Aorta (tissue), 5 donors: Measurements from ENCODE around the gene PDGFB. TPM values are rescaled to one million over a fixed set of nuclear protein-coding genes. Genes with fewer than 3 reads are reported as not detected.

Source experiments
- ATAC-seq: fragments of 200-7000 bp; cut with Tn5 transposase; one replicate; pipeline ENCODE4 v1.9.1; 2022; ENCODE audit warnings: moderate library complexity; ENCODE audit not compliant: low FRiP score
- DNase-seq, 2 donors: peaks; one replicate each; pipeline ENCODE4 v3.0.0-alpha.2; 2020
- H3K27ac ChIP-seq, 2 donors: one replicate each; pipeline ENCODE4 v1.5.1; 2013; ENCODE audit warnings: low read length in 2 of 2, mild to moderate bottlenecking in 2 of 2, moderate library complexity in 2 of 2, control low read depth in 1 of 2, inconsistent platforms in 1 of 2, low read depth in 1 of 2
- H3K27me3 ChIP-seq, 2 donors: one replicate each; pipeline ENCODE4 v1.6.1; 2013; ENCODE audit warnings: control low read depth in 1 of 2, low read length in 1 of 2, mild to moderate bottlenecking in 1 of 2, moderate library complexity in 1 of 2; ENCODE audit not compliant: insufficient read depth in 2 of 2, control insufficient read depth in 1 of 2
- H3K36me3 ChIP-seq, 2 donors: one replicate each; pipeline ENCODE4 v1.6.1; 2013; ENCODE audit warnings: control low read depth in 1 of 2, low read length in 1 of 2, mild to moderate bottlenecking in 1 of 2; ENCODE audit not compliant: insufficient read depth in 2 of 2, control insufficient read depth in 1 of 2
- H3K4me1 ChIP-seq, 2 donors: one replicate each; pipeline ENCODE4 v1.6.1; 2013; ENCODE audit warnings: low read length in 2 of 2, control low read depth in 1 of 2, mild to moderate bottlenecking in 1 of 2, moderate library complexity in 1 of 2; ENCODE audit not compliant: insufficient read depth in 2 of 2, control insufficient read depth in 1 of 2
- H3K4me3 ChIP-seq, 2 donors: one replicate each; pipeline ENCODE4 v1.5.1; 2013; ENCODE audit warnings: low read length in 2 of 2, control low read depth in 1 of 2, mild to moderate bottlenecking in 1 of 2
- H3K9me3 ChIP-seq: one replicate; pipeline ENCODE4 v1.6.1; 2013; ENCODE audit warnings: mild to moderate bottlenecking, low read length; ENCODE audit not compliant: control insufficient read depth
- WGBS, 2 donors: extraction: QIAGEN DNeasy Blood & Tissue Kit; methylation state at CpG; one replicate each; pipeline ENCODE4 v1.1.7; 2013; 5-methylcytosine and 5-hydroxymethylcytosine counted together
- intact Hi-C, 2 donors: fragments of 100-400 bp; cut with DNase I; formaldehyde crosslinking; loops; one replicate each; pipeline versions ENCODE4 v1.14.2 to v1.15.0; 2022
- polyA plus RNA-seq, 2 donors: library from polyadenylated mRNA; stranded (reverse); fragments of 200-250 nt; gene quantifications; one replicate each; pipeline ENCODE4 v1.2.3, GENCODE V29; 2013
- total RNA-seq, 2 donors: library from RNA; stranded (reverse); fragmentation: NEBNext Ultra II Directional; extraction: Animal tissue kit (Norgen Biotek cat#: 25700); gene quantifications; one replicate each; pipeline ENCODE4 v1.2.1, GENCODE V29; 2021
- donor health status: healthy with polysubstance abuse.
- donor health status: Bipolar disorder and iron deficiency.
- donor health status: DM: no; HTN: no; CAD: no.
- donor health status: DM: no; HTN: no; CAD: no.
- donor health status: DM: yes; HTN: yes; CAD: no.

Gene PDGFB
- total and polyA plus RNA-seq, 4 donors: 0.97 to 20.7 (median 4.3) TPM

- Histone ChIP-seq H3K9me3 (no peaks in the 10 kb centered on the region), H3K27ac (no peak overlapping the region), H3K27me3 (no peaks in the 10 kb centered on the region), H3K4me1 (peaks cover 2 to 7% of the 10 kb centered on the region in 2 donors), H3K4me3 (no peak overlapping the region), H3K36me3 (no peaks in the 10 kb centered on the region)
- WGBS, 2 donors: 74 to 76% methylated on average over 22 of the region's 22 CpGs
- ATAC-seq (no peak), DNase-seq (no peak)
- intact Hi-C loops: loop anchor here in 1 of 2 donors (5.0 kb wide), 1 partner anchor 40 kb away; no protein-coding TSS in a partner anchor
Measured at GRCh38 chr22:39251762-39252460, 7.1 kb upstream of the PDGFB start.

- Histone ChIP-seq H3K4me3 (no peak overlapping the region), H3K36me3 (no peaks in the 10 kb centered on the region), H3K4me1 (peaks cover 2 to 7% of the 10 kb centered on the region in 2 donors), H3K27ac (no peak overlapping the region), H3K9me3 (no peaks in the 10 kb centered on the region), H3K27me3 (no peaks in the 10 kb centered on the region)
- 94 to 96% methylated on average over 5 of the region's 5 CpGs for WGBS, 2 donors
- ATAC-seq: no peak
- intact Hi-C loops: loop anchor here in 1 of 2 donors (5.0 kb wide), 1 partner anchor 41 kb away; no protein-coding TSS in a partner anchor
- no peak for DNase-seq
Measured at GRCh38 chr22:39250838-39251237, 6.1 kb upstream of the PDGFB start.

- no peaks in the 10 kb centered on the region for H3K36me3 ChIP-seq
- intact Hi-C loops: loop anchor here in 1 of 2 donors (5.0 kb wide), 1 partner anchor 42 kb away; no protein-coding TSS in a partner anchor
- ATAC-seq: no peak
- H3K27ac ChIP-seq: no peak overlapping the region
- no peak for DNase-seq
- H3K4me3 ChIP-seq: no peak overlapping the region
- no peaks in the 10 kb centered on the region for H3K9me3 ChIP-seq
- WGBS, 2 donors: 68 to 76% methylated on average over 8 of the region's 8 CpGs
- H3K27me3 ChIP-seq: no peaks in the 10 kb centered on the region
- peaks cover 2 to 7% of the 10 kb centered on the region in 2 donors for H3K4me1 ChIP-seq
Measured at GRCh38 chr22:39250131-39250530, 5.3 kb upstream of the PDGFB start.

- WGBS, 2 donors: 89 to 90% methylated on average over 12 of the region's 12 CpGs
- DNase-seq: no peak
- ATAC-seq: no peak
- Histone ChIP-seq H3K4me1 (peaks cover 2 to 7% of the 10 kb centered on the region in 2 donors), H3K27me3 (no peaks in the 10 kb centered on the region), H3K36me3 (no peaks in the 10 kb centered on the region), H3K27ac (no peak overlapping the region), H3K4me3 (no peak overlapping the region), H3K9me3 (no peaks in the 10 kb centered on the region)
- intact Hi-C loops: no loop called here
Measured at GRCh38 chr22:39249086-39249704, 4.4 kb upstream of the PDGFB start.

GRCh38 chr22:39248254-39248653, 3.5 kb upstream of the PDGFB start:
- Histone ChIP-seq H3K36me3 (no peaks in the 10 kb centered on the region), H3K27ac (no peak overlapping the region), H3K9me3 (no peaks in the 10 kb centered on the region), H3K4me3 (no peak overlapping the region), H3K4me1 (peaks cover 0 to 3% of the 10 kb centered on the region in 2 donors), H3K27me3 (no peaks in the 10 kb centered on the region)
- intact Hi-C loops: no loop called here
- 28 to 30% methylated on average over 5 of the region's 5 CpGs for WGBS, 2 donors
- no peak for ATAC-seq
- no peak for DNase-seq

- H3K9me3 ChIP-seq: no peaks in the 10 kb centered on the region
- no peak overlapping the region for H3K4me3 ChIP-seq
- WGBS, 2 donors: 89 to 90% methylated on average over 7 of the region's 7 CpGs
- no peaks in the 10 kb centered on the region for H3K36me3 ChIP-seq
- H3K27me3 ChIP-seq: no peaks in the 10 kb centered on the region
- ATAC-seq (no peak), DNase-seq (no peak)
- no peaks in the 10 kb centered on the region for H3K4me1 ChIP-seq
- no peak overlapping the region for H3K27ac ChIP-seq
- intact Hi-C loops: no loop called here
Measured at GRCh38 chr22:39247361-39247760, 2.6 kb upstream of the PDGFB start.

GRCh38 chr22:39246690-39247332, 2.0 kb upstream of the PDGFB start:
- no peak for DNase-seq
- H3K27me3 ChIP-seq: no peaks in the 10 kb centered on the region
- WGBS, 2 donors: 84 to 93% methylated on average over 10 of the region's 10 CpGs
- no peak overlapping the region for H3K4me3 ChIP-seq
- intact Hi-C loops: no loop called here
- H3K9me3 ChIP-seq: no peaks in the 10 kb centered on the region
- no peaks in the 10 kb centered on the region for H3K4me1 ChIP-seq
- H3K27ac ChIP-seq: no peak overlapping the region
- ATAC-seq: no peak
- H3K36me3 ChIP-seq: no peaks in the 10 kb centered on the region

- intact Hi-C loops: no loop called here
- 79 to 82% methylated on average over 3 of the region's 3 CpGs for WGBS, 2 donors
- Histone ChIP-seq H3K9me3 (no peaks in the 10 kb centered on the region), H3K36me3 (no peaks in the 10 kb centered on the region), H3K27me3 (no peaks in the 10 kb centered on the region), H3K4me1 (no peaks in the 10 kb centered on the region), H3K27ac (no peak overlapping the region), H3K4me3 (no peak overlapping the region)
- ATAC-seq (no peak), DNase-seq (no peak)
Measured at GRCh38 chr22:39246217-39246616, 1.4 kb upstream of the PDGFB start.
